ENCODE data around the gene BUD23. TPM values are rescaled to one million over a fixed set of nuclear protein-coding genes. Genes with fewer than 3 reads are reported as not detected.

BUD23 gene
- total RNA-seq, 2 experiments from 2014 or later: 117 to 124 TPM

- H3K27ac Mint-ChIP-seq: no peak overlapping the region
- peaks cover 2% of the 10 kb centered on the region for H3K36me3 Mint-ChIP-seq
- no peak for DNase-seq
- H3K4me3 Mint-ChIP-seq: peak overlapping the region; percentile 97
- H3K4me1 Mint-ChIP-seq: peaks cover 7% of the 10 kb centered on the region
- no peaks in the 10 kb centered on the region for H3K9me3 Mint-ChIP-seq
- no peaks in the 10 kb centered on the region for H3K27me3 Mint-ChIP-seq
Measured at GRCh38 chr7:73736885-73737284, 53.5 kb downstream of the BUD23 start.

- Mint-ChIP-seq H3K27ac (peak overlapping the region; percentile 98), H3K4me3 (peak overlapping the region; percentile 97), H3K27me3 (no peaks in the 10 kb centered on the region), H3K9me3 (no peaks in the 10 kb centered on the region), H3K4me1 (peaks cover 7% of the 10 kb centered on the region), H3K36me3 (peaks cover 2% of the 10 kb centered on the region)
- DNase-seq: no peak
Measured at GRCh38 chr7:73737491-73738219, 54.3 kb downstream of the BUD23 start.

- Mint-ChIP-seq H3K4me3 (peak overlapping the region; percentile 97), H3K4me1 (peaks cover 7% of the 10 kb centered on the region), H3K27me3 (no peaks in the 10 kb centered on the region), H3K27ac (peak overlapping the region; percentile 98), H3K9me3 (no peaks in the 10 kb centered on the region), H3K36me3 (peaks cover 2% of the 10 kb centered on the region)
- DNase-seq: peak; percentile 58
Measured at GRCh38 chr7:73738220-73738611, 54.8 kb downstream of the BUD23 start.

DNA sequence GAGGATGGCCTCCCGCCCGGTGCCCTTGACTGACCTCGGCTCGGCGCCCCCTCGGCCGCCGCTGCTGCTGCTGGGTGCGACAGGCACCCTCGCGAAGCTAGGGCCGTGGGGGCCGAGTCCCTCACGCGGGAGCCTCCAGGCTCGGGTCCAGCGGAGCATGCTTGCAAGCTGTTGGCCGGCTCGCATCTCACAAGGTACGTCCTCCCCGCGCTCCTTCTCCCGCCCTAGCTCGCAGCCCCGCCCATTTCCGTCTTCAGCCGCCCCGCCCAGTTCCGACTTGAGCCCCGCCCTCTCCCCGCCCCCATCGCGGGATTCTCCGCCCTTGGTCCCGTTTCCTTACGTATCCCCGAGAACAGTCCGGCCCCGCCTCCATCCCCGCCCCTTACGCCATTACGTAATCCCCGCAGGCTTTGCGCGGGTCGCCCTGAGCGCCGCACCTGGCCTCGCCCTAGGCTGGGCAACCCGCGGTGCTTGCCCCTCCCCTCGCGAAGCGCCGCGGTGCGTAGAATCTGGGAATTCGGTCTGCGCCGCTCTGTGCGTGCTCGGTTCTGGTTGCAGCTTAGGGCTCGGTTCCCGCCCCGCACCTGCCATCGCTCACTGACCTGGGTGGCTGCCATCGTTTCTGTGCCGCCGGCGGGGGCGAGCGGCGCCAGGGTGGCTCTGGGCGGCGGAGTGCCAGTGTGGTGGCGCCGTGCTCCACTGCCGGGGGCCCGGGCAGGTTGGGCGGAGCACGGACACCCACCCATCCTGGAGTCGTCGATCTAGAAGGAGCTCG lies 55.4 kb downstream of the BUD23 start, which contains the start of gene ABHD11:
Gene ABHD11, minus strand, starts transcription at position 191 of the 775 bp plus-strand sequence. Its CDS starts 32 bp downstream, at position 159.
- peak within 1 kb of the TSS; percentile 98 for H3K27ac Mint-ChIP-seq
- peaks cover 7% of the 10 kb centered on the region for H3K4me1 Mint-ChIP-seq
- H3K27me3 Mint-ChIP-seq: no peaks in the 10 kb centered on the region
- H3K9me3 Mint-ChIP-seq: no peaks in the 10 kb centered on the region
- H3K36me3 Mint-ChIP-seq: peaks cover 2% of the 10 kb centered on the region
- DNase-seq: peak; percentile 96
- H3K4me3 Mint-ChIP-seq: peak within 1 kb of the TSS; percentile 97

GRCh38 chr7:73739387-73739767 lies 56.0 kb downstream of the BUD23 start:
- H3K4me3 Mint-ChIP-seq: peak overlapping the region; percentile 97
- peaks cover 7% of the 10 kb centered on the region for H3K4me1 Mint-ChIP-seq
- no peak for DNase-seq
- H3K9me3 Mint-ChIP-seq: no peaks in the 10 kb centered on the region
- no peaks in the 10 kb centered on the region for H3K27me3 Mint-ChIP-seq
- H3K36me3 Mint-ChIP-seq: peaks cover 2% of the 10 kb centered on the region
- peak overlapping the region; percentile 98 for H3K27ac Mint-ChIP-seq

- no peak overlapping the region for H3K4me3 Mint-ChIP-seq
- no peaks in the 10 kb centered on the region for H3K27me3 Mint-ChIP-seq
- peaks cover 2% of the 10 kb centered on the region for H3K36me3 Mint-ChIP-seq
- no peak overlapping the region for H3K27ac Mint-ChIP-seq
- no peak for DNase-seq
- H3K4me1 Mint-ChIP-seq: peaks cover 7% of the 10 kb centered on the region
- no peaks in the 10 kb centered on the region for H3K9me3 Mint-ChIP-seq
Measured at GRCh38 chr7:73740212-73740611, 56.8 kb downstream of the BUD23 start.

GRCh38 chr7:73740771-73741170 lies 57.4 kb downstream of the BUD23 start:
- Mint-ChIP-seq H3K4me1 (peaks cover 7% of the 10 kb centered on the region), H3K27me3 (no peaks in the 10 kb centered on the region), H3K27ac (no peak overlapping the region), H3K9me3 (no peaks in the 10 kb centered on the region), H3K36me3 (peaks cover 2% of the 10 kb centered on the region), H3K4me3 (no peak overlapping the region)
- no peak for DNase-seq

DNA sequence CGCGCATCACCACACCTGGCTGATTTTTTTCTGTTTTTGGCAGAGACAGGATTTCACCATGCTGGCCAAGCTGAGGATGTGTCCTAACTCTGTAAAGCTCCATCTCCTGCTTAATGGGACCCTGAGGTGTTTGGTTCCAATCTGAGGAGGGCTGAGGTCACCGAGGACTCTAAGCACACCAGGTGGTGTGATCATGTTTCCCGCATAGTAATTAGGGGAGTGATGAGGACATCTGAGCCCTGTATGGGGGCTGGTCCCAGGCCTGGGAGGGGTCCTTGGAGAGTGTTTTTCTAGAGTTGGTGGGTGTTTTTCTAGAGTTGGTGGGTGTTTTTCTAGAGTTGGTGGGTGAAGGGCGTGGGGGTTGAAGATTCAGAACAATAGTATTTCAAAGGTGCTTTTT lies 58.2 kb downstream of the BUD23 start:
- Mint-ChIP-seq H3K27ac (no peak overlapping the region), H3K4me1 (peaks cover 7% of the 10 kb centered on the region), H3K4me3 (no peak overlapping the region), H3K27me3 (no peaks in the 10 kb centered on the region), H3K9me3 (no peaks in the 10 kb centered on the region), H3K36me3 (peaks cover 2% of the 10 kb centered on the region)
- no peak for DNase-seq

DNA sequence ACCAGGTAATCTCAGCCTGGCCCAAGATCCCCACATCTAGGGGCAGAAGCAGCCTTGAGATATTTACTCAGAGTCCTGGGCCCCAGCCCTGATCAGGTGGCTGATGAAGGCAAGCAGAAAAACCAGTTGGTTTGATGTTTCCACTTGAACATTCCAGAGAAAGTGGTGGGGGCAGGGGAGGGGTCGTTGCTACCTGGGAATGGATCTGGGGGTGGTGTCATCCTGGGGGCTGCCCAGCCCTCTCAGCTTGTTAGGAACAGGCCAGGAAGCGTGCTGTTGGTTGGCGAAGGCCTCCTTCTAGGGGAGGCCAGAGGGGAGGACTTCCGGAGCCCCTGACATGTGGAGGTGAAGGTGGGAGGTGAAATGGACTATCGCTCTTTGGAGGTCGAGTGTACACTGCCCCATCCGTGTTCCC lies 58.9 kb downstream of the BUD23 start:
- Mint-ChIP-seq H3K4me3 (no peak overlapping the region), H3K4me1 (peaks cover 5% of the 10 kb centered on the region), H3K9me3 (no peaks in the 10 kb centered on the region), H3K27me3 (no peaks in the 10 kb centered on the region), H3K27ac (no peak overlapping the region), H3K36me3 (peaks cover 2% of the 10 kb centered on the region)
- DNase-seq: no peak

GRCh38 chr7:73742753-73743641 lies 59.6 kb downstream of the BUD23 start:
- DNase-seq: no peak
- Mint-ChIP-seq H3K27me3 (no peaks in the 10 kb centered on the region), H3K4me3 (no peak overlapping the region), H3K27ac (no peak overlapping the region), H3K9me3 (no peaks in the 10 kb centered on the region), H3K36me3 (peaks cover 2% of the 10 kb centered on the region), H3K4me1 (peaks cover 2% of the 10 kb centered on the region)

DNA sequence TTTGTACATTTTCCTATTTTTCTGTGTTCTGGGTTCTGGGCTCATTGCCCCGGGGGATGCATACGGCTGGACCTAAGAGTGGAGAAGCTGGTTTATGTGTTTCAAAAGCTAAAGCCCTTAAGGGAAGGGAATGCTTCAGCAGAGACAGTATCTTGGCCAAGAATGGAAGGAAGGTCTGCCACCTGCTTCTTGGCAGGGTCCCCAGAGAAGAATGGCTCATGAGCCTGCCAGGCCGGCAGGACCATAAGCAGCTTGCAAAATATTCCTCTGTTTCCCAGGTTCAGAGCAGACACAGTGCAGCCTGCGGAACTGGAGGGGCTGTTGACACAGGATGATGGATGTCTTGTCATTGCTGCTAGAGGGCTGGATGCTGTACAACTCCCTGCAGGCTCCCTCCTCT lies 63.0 kb downstream of the BUD23 start:
- no peaks in the 10 kb centered on the region for H3K27me3 Mint-ChIP-seq
- H3K9me3 Mint-ChIP-seq: no peaks in the 10 kb centered on the region
- DNase-seq: no peak
- H3K27ac Mint-ChIP-seq: no peak overlapping the region
- H3K36me3 Mint-ChIP-seq: no peaks in the 10 kb centered on the region
- H3K4me1 Mint-ChIP-seq: peaks cover 2% of the 10 kb centered on the region
- no peak overlapping the region for H3K4me3 Mint-ChIP-seq

Other genes with a start within 250 kb of the BUD23 start
- gene FZD9, start 249.8 kb upstream of the BUD23 start, total RNA-seq: under 1 TPM; 0.32 to 0.45 TPM
- gene BAZ1B, start 161.3 kb upstream of the BUD23 start, total RNA-seq: 100 to 1,000 TPM; 107 to 108 TPM
- 10 to 100 TPM; 65.6 to 66.2 TPM for gene BCL7B, start 125.9 kb upstream of the BUD23 start, total RNA-seq
- gene TBL2, start 105.0 kb upstream of the BUD23 start, total RNA-seq: 10 to 100 TPM; 30.4 to 32.2 TPM
- gene MLXIPL, start 59.1 kb upstream of the BUD23 start, total RNA-seq: not detected
- gene VPS37D, start 15.8 kb upstream of the BUD23 start, total RNA-seq: under 1 TPM; 0.44 to 0.45 TPM
- gene DNAJC30, start 144 bp upstream of the BUD23 start, total RNA-seq: 10 to 100 TPM in 1 of 2 experiments, 1 to 10 TPM in 1; 9.5 to 10.7 TPM
- gene STX1A, start 36.1 kb downstream of the BUD23 start, total RNA-seq: 1 to 10 TPM; 4.9 TPM
- 10 to 100 TPM; 24.2 to 25.2 TPM for gene ABHD11, start 55.2 kb downstream of the BUD23 start, total RNA-seq
- not detected for gene CLDN3, start 86.7 kb downstream of the BUD23 start, total RNA-seq
- under 1 TPM; 0.12 to 0.33 TPM for gene CLDN4, start 147.4 kb downstream of the BUD23 start, total RNA-seq
- gene METTL27, start 158.9 kb downstream of the BUD23 start, total RNA-seq: under 1 TPM; 0.23 to 0.40 TPM
- gene TMEM270, start 177.6 kb downstream of the BUD23 start, total RNA-seq: not detected

Data from activated naive CD8-positive, alpha-beta T cell treated with anti-CD3 and anti-CD28 coated beads for 36 hours (primary cell).